CD4-positive, alpha-beta T cell (primary cell): ENCODE results near the gene SSR3. TPM values are rescaled to one million over a fixed set of nuclear protein-coding genes. Genes with fewer than 3 reads are reported as not detected.

Experiments used
- ATAC-seq: fragments of 200-7000 bp; cut with Tn5 transposase; one replicate; pipeline ENCODE4 v1.10.0; 2022; ENCODE audit warnings: mild to moderate bottlenecking; ENCODE audit not compliant: poor library complexity
- CTCF ChIA-PET: fragments of 350-600 bp; sonication (Branson Sonifier 250); formaldehyde crosslinking; loops from one replicate; lab custom pipeline; 2021; ENCODE audit warnings: antibody characterized with exemption, inconsistent platforms; lab: Charles Lee
- POLR2A ChIA-PET: fragments of 350-600 bp; sonication (Branson Sonifier 250); formaldehyde crosslinking; loops from one replicate; lab custom pipeline; 2021; ENCODE audit warnings: antibody characterized with exemption, inconsistent platforms; lab: Charles Lee
- DNase-seq, 14 experiments: peaks; one replicate each; pipeline ENCODE4 v3.0.0-alpha.2; 2013 to 2020; ENCODE audit warnings: mixed read lengths in 2 of 14
- H3K27ac ChIP-seq, 2 donors: one replicate each; pipeline versions ENCODE4 v1.5.1 to v1.7.0; 2013; ENCODE audit warnings: low read length in 2 of 2, low read depth in 1 of 2, mild to moderate bottlenecking in 1 of 2
- H3K27me3 ChIP-seq, 2 experiments: 1 replicate in 1 of 2; 2 replicates in 1 of 2; pipeline versions ENCODE4 v1.6.1 to v1.7.0; 2013; ENCODE audit warnings: low read length in 2 of 2, control low read depth in 1 of 2, mild to moderate bottlenecking in 1 of 2, moderate library complexity in 1 of 2; ENCODE audit not compliant: insufficient read depth in 2 of 2, control insufficient read depth in 1 of 2
- H3K36me3 ChIP-seq: one replicate; pipeline ENCODE4 v1.6.1; 2013; ENCODE audit warnings: low read length, control low read depth; ENCODE audit not compliant: insufficient read depth
- H3K4me1 ChIP-seq: one replicate; pipeline ENCODE4 v1.6.1; 2013; ENCODE audit warnings: low read length, control low read depth; ENCODE audit not compliant: insufficient read depth
- H3K4me3 ChIP-seq: one replicate; pipeline ENCODE4 v1.5.1; 2013; ENCODE audit warnings: mild to moderate bottlenecking, low read length, moderate library complexity
- H3K9me3 ChIP-seq, 2 experiments: 1 replicate in 1 of 2; 2 replicates in 1 of 2; pipeline versions ENCODE4 v1.6.1 to v1.7.0; 2013; ENCODE audit warnings: low read length in 2 of 2, mild to moderate bottlenecking in 2 of 2, control low read depth in 1 of 2, moderate library complexity in 1 of 2; ENCODE audit not compliant: control insufficient read depth in 1 of 2, insufficient read depth in 1 of 2
- H3K27ac Mint-ChIP-seq: one replicate; pipeline ENCODE4 v1.8.0; 2020; ENCODE audit warnings: mixed read lengths
- H3K27me3 Mint-ChIP-seq: one replicate; pipeline ENCODE4 v1.8.0; 2021; ENCODE audit warnings: mixed read lengths
- H3K36me3 Mint-ChIP-seq: one replicate; pipeline ENCODE4 v1.8.0; 2021; ENCODE audit warnings: low read depth, mixed read lengths
- H3K4me1 Mint-ChIP-seq: one replicate; pipeline ENCODE4 v1.8.0; 2021; ENCODE audit warnings: low read depth, mixed read lengths
- H3K4me3 Mint-ChIP-seq: one replicate; pipeline ENCODE4 v1.8.0; 2020; ENCODE audit warnings: mild to moderate bottlenecking, mixed read lengths
- H3K9me3 Mint-ChIP-seq: one replicate; pipeline ENCODE4 v1.8.0; 2020; ENCODE audit warnings: mixed read lengths
- CTCF ChIP-seq: fragments of 200-600 bp; IDR thresholded peaks from one replicate; pipeline ENCODE4 v1.8.0; 2022; ENCODE audit warnings: antibody characterized with exemption, mild to moderate bottlenecking
- intact Hi-C, 2 experiments: fragments of 100-400 bp; cut with DNase I in 1 of 2; cut with micrococcal nuclease in 1 of 2; formaldehyde crosslinking; loops; one replicate each; pipeline versions ENCODE4 v1.15.1 to v1.9.0; 2023 to 2025; cut with DNase I, micrococcal nuclease
- total RNA-seq, 174 experiments: library from RNA in 2 of 174; stranded (reverse) in 2 of 174; gene quantifications; one replicate each; pipeline ENCODE4 v1.2.3 and lab custom pipeline; 2021 to 2026

Gene SSR3
- total RNA-seq, 2 experiments from 2014 or later: 78.8 to 79.5 TPM

- CTCF ChIA-PET: no interaction called here
- DNase-seq (no peak), ATAC-seq (no peak)
- no peak for TF ChIP-seq CTCF
- peaks cover 0 to 4% of the 10 kb centered on the region in 2 experiments for H3K27me3 ChIP-seq
- H3K9me3 Mint-ChIP-seq: peaks cover 5% of the 10 kb centered on the region
- no peak overlapping the region for H3K4me3 ChIP-seq
- POLR2A ChIA-PET: interaction anchor here (1.0 kb wide), 1 partner anchor 13 kb away, joined by 3 read pairs; no protein-coding TSS in a partner anchor
- H3K27ac Mint-ChIP-seq: no peak overlapping the region
- no peaks in the 10 kb centered on the region for H3K4me1 Mint-ChIP-seq
- no peaks in the 10 kb centered on the region for H3K36me3 Mint-ChIP-seq
- no peak overlapping the region for H3K27ac ChIP-seq
- H3K4me3 Mint-ChIP-seq: no peak overlapping the region
- intact Hi-C loops: no loop called here
- no peaks in the 10 kb centered on the region for H3K9me3 ChIP-seq
- H3K4me1 ChIP-seq: no peaks in the 10 kb centered on the region
- peaks cover 10% of the 10 kb centered on the region for H3K27me3 Mint-ChIP-seq
- H3K36me3 ChIP-seq: no peaks in the 10 kb centered on the region
Measured at GRCh38 chr3:156497326-156497725, 57.6 kb downstream of the SSR3 start.

- peaks cover 5% of the 10 kb centered on the region for H3K9me3 Mint-ChIP-seq
- Histone ChIP-seq H3K27ac (no peak overlapping the region), H3K4me1 (no peaks in the 10 kb centered on the region), H3K27me3 (peaks cover 0 to 4% of the 10 kb centered on the region in 2 experiments), H3K36me3 (no peaks in the 10 kb centered on the region), H3K4me3 (no peak overlapping the region), H3K9me3 (no peaks in the 10 kb centered on the region)
- no peaks in the 10 kb centered on the region for H3K4me1 Mint-ChIP-seq
- H3K4me3 Mint-ChIP-seq: no peak overlapping the region
- H3K36me3 Mint-ChIP-seq: no peaks in the 10 kb centered on the region
- H3K27ac Mint-ChIP-seq: no peak overlapping the region
- ATAC-seq: no peak
- DNase-seq: no peak
- H3K27me3 Mint-ChIP-seq: peaks cover 12% of the 10 kb centered on the region
- intact Hi-C loops: no loop called here
- CTCF ChIA-PET: no interaction called here
- POLR2A ChIA-PET: no interaction called here
- no peak for TF ChIP-seq CTCF
Measured at GRCh38 chr3:156495816-156496215, 59.1 kb downstream of the SSR3 start.

- H3K36me3 ChIP-seq: no peaks in the 10 kb centered on the region
- peaks cover 5% of the 10 kb centered on the region for H3K9me3 Mint-ChIP-seq
- CTCF ChIA-PET: no interaction called here
- no peak overlapping the region for H3K4me3 Mint-ChIP-seq
- POLR2A ChIA-PET: no interaction called here
- ATAC-seq: no peak
- intact Hi-C loops: no loop called here
- peaks cover 12% of the 10 kb centered on the region for H3K27me3 Mint-ChIP-seq
- no peak for TF ChIP-seq CTCF
- H3K4me3 ChIP-seq: no peak overlapping the region
- no peaks in the 10 kb centered on the region for H3K36me3 Mint-ChIP-seq
- no peak overlapping the region for H3K27ac ChIP-seq
- peaks cover 0 to 4% of the 10 kb centered on the region in 2 experiments for H3K27me3 ChIP-seq
- H3K9me3 ChIP-seq: no peaks in the 10 kb centered on the region
- no peaks in the 10 kb centered on the region for H3K4me1 Mint-ChIP-seq
- H3K27ac Mint-ChIP-seq: no peak overlapping the region
- no peaks in the 10 kb centered on the region for H3K4me1 ChIP-seq
- no peak for DNase-seq
Measured at GRCh38 chr3:156493887-156494286, 61.0 kb downstream of the SSR3 start.
